DLD1 (cell line): ENCODE measurements around the gene MYH9.

Experiments used
- in situ Hi-C: cut with HindIII; loops from 2 replicates; pipeline ENCODE4 v1.10.0; 2017; ENCODE audit warnings: low sequenced_read_pairs

The MYH9 gene

DNA sequence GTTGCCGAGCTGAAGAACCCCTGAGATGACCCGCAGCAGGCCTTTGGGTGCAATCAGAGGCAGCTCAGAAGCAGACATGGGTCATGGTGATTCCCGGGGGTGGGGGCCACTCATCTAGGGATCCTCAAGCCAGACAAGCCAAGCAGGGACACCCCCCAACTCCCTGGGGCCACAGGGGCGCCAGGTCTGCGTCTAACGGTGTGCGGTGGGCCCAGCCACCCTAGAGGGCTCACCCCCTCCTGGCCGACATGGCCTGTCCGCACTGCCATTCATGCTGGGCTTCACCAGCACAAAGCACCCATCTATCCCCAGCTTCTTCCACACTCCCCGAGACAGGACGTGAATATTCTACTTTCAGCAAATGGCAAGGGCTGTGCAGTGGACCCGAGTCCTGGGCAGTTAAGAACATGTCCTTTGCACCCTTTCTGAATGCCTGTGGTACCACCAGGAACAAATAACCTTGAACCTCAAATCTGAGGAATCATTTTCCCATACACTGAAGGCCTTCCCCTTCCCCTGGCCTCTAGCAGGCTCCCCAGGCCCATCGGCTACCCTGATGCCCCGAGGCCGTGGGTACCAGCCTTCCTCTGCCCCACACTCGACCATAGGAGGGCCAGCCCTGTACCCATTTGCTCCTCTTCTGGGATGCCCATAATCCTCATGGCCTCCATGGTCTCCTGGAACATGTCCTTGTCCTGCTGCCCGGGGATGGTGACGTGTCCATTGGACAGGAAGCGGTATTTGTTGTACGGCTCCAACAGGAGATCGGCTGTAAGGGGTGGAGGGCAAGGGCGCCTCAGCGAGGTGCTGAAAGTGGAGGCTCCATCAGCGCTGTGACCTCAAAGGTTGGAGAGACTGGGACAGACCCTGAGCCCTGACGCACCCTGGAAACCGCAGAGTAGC, 67.9 kb downstream of the MYH9 start:
- in situ Hi-C loops, result no loop called here

DNA sequence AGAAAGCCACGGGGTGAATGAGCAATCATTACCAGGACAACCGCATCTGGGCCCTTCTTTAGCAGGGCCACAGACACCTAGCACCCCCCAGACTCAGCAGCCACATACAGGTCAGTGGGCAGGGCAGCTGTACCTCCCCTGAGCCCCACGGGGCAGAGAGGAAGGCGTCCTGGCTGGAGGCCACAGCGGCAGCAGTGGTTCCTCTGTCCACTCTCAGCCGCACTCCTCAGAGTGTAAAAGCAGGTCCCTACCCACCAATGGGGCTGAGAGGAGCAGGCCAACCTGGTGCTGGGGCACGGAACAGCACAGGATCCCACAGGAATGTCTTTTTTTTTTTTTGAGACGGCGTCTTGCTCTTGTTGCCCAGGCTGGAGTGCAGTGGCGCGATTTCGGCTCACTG, 69.3 kb downstream of the MYH9 start:
- in situ Hi-C loops, result no loop called here

DNA sequence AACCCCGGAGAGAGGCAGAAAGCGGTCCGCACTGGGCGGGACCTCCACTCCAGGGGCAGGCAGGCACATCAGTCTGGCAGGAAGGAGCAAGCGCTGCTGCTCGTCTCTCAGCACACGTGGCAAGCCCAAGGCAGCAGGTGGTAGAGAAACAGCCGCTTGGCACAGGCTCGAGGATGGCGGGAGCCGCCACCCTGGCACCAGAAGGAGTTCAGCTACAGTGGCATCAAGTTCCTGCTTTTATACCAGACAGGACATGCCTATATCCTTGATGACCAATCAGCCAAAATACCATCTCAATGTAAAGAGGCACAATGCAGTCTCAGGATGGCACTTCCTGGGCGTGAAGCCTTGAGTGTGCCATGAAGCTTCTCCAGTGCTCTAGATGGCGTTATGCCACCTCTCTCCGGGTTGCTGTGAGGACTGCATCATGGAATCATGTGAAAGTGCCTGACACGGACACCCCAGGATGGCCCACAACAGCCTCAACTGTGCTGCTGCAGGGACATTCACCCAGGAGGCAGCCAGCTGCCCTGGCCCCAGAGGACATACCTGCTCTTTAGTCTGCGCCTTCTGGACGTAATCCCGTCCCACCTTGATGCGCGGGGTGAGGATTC, 70.0 kb downstream of the MYH9 start:
- in situ Hi-C loops, result no loop called here

DNA sequence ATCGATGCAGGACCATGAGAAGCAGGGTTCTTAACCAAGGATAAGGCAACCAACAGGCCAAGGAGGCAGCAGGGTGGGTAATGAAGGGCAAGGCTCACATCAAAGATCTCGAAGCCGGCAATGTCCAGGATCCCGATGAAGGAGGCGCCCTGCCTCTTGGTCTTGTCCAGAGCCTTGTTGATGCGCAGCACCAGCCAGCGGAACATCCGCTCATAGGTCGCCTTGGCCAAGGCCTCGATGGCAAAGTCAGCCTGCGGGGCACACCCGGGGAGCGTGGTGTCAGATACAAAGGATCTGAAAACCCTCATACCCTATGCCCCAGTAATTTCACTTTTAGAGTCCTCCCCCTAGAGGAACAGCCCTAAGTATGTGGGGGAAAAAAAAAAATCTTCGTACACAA, 71.3 kb downstream of the MYH9 start:
- in situ Hi-C loops, result no loop called here

DNA sequence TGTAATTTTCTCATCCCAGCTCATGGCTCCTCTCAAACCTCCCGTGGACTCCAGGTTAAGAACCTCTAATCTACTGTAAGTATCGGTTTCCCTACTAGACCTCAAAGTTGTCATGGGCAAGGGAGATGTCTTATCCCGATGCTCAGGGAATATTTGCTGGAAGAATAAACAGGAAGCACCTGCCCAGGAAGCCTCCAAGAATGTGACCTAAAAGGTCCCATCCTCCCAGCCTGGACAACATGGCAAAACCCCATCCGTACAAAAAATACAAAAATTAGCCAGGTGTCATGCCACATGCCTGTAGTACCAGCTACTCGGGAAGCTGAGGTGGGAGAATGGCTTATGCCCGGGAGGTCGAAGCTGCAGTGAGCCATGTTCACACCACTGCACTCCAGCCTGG, 72.4 kb downstream of the MYH9 start:
- in situ Hi-C loops, result no loop called here

DNA sequence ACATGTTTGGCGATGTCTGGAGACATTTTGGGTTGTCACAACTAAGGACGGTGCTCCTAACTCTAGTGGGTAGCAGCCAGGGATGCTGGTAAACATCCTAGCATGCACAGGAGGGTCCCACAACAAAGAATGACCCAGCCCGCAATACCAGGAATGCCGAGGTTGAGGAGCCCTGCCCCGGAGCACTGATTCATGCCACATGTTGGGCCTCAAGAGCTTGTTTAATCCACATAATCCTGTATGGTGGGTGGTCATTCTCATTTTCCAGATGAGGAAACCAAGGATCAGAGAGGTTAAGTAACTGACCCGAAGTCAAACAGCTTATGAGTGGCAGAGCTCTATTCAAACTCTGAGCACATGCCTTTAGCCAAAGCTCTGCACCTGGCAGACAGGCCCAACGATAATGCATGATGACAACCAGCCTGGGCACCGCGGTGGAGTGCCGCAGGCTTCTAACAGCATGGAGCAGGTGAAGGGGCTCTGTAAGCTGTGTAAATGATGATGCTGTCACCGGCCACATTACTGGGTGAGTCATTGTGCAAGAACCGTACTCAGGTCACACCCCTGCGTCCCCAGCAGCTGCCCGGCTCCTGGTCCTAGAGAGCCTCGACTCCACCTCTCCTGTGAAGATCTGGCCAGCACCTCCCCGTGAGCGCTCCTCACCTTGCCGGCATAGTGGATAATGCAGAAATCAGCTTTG, 76.2 kb downstream of the MYH9 start:
- in situ Hi-C loops, result no loop called here

DNA sequence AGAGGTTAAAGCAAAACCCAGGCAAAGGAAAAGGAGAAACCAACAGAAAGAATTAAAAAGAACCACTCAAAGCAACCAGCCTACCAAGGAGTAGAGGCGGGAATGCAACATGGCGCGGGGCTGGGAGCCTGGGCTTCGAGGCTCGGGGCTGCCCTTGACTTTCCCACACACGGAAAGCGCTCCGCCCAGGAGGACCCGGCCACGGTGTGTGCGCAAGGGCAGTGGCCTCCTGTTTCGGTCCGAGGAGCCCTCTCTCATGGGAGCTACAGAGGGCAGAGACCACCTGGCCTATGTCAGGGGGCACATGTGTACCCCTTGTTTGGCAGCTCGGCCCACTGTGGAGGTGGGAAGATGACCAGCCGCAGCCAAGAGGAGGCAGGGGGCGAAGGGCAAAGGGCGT, 78.9 kb downstream of the MYH9 start:
- in situ Hi-C loops, result no loop called here

DNA sequence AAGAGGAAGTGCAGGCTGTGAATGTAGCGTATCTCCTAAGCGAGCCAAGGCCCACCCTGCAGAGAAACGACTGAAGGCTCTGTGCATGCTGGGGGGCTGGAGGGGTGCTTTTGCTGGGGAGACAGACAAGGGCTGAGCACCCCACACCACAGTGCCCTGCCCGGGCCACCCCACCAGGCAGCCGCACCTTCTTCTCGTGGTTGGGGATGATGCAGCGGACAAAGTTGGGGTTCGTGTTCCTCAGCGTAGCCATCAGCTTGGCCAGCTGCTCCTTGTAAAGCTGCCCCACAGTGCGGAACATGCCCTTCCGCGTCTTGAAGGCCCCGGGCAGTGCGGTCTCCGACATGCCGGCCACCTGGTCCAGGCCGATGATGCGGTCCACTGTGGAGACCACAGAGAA, 81.5 kb downstream of the MYH9 start:
- in situ Hi-C loops, result no loop called here

DNA sequence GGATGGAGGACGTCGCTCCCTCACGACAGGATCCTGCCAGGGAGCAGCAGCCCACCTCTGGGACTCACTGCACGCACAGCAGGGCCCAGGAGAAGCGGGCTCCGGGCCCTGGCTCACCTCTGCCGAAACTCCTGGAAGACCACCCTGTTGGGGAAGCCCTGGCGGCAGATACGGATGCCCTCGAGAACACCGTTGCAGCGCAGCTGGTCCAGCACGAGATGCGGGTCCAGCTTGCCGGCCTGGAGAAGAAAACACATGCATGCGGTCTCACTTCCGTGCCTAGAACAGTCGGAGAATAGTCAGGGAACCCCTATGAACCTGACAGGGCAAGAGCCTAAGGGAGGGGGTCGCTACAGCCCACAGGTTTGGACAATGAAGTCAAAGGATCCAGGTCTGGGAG, 82.0 kb downstream of the MYH9 start:
- in situ Hi-C loops, result no loop called here

DNA sequence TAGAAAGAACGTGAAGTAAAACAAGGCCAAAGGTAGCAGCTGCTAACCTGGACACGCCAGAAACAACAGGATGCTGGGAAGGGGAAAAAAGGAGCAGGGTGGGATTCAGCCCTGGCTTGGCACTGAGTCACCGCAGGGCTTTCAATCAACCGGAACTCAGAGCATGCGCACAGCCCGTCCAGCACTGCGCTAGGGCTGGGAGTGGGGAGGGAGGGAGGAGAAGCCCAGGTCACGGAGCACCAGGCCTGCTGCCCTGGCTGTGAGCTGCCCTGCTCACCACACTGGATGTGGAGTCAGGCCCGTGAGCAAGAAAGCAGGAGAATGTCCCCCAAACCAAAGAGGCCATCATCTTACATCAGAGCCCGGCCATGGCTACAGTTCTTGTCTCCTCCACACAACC, 83.3 kb downstream of the MYH9 start:
- in situ Hi-C loops, result no loop called here

DNA sequence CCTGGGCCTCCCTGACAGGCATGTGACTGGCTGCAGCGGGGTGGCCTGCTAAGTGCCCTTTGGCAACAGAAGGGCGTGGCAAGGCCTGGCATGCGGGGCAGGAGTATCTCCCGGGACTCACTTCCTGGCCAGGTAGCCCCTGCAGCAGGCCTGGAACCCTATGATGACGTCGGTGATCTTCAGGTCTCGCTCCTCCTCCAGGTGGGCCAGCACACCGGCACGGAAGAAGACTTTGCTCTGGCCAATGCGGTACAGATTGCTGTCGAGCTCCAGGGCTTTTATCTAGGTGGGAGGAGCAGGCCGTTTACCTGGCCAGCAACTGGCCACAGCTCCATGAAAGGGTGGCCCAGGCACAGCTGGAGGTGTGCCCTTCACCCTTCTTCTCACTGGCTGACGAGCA, 83.9 kb downstream of the MYH9 start:
- in situ Hi-C loops, result no loop called here

DNA sequence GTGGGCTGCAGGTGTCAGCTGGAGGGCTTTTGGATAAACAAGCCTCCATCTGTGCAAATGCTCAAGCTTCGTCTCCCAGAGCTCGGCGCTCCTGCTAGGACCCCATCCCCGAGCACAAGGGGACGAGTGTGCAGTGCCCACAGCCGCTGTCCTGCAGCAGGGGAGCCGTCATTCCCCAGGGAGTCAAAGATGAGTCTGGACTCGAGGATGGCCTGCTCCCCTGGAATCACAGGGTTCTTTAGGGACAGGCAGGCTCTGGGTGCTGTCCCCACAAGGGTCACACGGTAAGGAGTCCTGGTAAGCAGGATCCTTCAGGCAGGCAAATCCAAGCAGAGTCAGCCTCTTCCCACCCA, 84.7 kb downstream of the MYH9 start:
- in situ Hi-C loops, result no loop called here

DNA sequence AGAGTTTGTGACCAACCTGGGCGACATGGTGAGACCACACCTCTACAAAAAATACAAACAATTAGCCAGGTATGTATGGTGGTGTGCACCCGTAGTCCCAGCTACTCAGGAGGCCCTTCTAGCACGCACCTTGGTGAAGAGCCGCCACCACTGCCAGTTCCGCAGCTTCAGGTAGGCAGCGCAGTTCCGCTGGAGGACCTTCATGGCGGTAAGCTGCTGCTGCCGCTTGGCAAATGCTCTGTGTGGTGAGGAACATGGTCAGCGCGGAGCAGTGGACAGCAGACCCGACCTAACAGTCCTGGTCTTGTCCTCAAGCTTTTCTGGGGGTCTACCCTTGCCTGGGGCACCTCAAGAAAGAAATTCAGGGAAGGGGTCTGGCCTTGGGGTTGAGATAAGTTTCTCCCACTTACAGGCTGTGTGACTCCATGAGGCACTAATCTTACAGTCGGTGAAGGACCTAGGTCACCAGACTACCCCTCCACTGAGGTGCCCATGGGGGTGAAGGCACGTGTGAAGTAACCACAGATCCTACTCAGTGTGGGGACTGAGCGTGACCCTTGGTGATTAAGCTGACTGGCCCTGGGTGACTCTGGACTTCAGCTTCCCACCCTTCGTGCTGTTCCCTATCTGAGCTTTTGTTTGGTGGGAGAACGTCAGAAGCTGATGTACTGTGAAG, 85.2 kb downstream of the MYH9 start:
- in situ Hi-C loops, result no loop called here

DNA sequence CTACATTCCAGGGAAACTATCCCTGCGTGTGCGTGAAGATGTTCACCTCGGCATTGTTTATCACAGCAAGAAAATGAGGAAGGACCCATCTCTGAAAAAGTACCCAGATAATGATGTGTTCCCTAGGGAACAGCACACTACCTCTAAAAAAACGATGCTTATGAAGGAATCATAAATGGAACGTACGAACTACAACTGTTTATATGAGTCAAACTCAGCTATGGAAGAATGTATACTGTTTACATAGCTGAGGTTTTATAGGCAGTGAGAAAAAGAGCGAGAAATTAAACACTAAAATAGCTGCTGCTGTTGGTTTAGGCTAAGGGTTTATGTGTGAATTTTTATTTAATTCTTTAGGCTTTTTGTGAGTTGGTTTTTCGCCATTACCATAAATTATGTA, 85.9 kb downstream of the MYH9 start:
- in situ Hi-C loops, result no loop called here

DNA sequence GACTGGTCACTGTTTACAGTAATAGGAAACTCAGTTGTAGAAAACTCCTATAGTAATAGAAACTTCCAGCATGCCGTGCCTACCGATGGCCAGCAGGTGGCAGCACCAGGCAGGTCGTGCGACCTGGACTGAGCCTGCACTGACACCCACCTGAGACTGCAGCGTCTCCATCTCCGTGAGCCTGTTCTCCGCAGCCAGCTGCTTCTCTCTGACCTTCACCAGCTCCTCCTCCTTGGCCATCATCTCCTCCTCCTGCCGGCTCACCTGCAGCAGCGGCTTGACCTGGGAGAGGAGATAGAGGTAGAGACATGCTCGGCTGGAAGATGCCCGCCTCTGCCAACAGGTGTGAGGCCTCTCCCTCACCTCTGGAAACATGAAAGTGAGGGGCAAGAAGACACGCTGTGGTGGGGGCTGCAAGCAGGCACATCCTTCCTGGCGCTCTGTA, 86.4 kb downstream of the MYH9 start:
- in situ Hi-C loops, result no loop called here

DNA sequence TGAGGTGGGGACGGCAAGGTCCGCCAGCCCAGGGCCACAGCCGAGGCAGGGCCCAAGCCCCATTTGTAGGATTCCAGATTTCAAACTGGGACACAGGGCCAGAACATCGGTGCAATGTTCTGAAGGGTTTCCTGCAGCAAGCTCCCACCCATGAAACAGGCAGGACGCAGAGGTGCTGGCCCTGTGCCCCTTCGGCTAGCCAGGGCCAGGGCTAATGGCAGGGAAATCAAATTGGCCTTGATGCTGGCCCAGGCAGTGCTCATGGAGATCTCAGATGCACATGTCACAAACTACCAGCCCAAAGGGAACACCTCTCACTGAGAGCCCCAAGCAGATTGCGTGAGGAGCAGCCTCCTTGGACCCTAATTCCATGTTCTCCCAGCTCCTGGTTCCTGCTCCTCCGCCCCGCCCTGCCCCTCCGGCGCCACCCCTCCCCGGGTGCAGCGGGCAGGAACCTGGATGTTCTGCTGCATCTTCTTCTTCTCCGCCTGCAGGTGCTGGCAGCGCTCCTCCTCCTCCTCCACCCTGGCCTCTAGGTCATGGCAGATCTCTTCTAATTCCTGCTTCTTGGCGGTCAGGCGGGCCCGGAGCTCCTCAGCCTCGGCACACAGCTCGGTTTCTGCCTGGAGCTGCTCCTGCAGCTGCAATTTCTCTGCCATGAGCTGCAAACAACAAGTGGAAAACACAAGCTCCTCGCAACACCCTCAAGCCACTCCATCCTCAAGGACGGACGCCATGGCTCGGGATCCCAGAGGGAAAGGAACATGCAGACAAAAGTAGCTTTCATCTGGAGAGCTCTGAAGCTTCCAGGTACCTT, 87.2 kb downstream of the MYH9 start:
- in situ Hi-C loops, result no loop called here

DNA sequence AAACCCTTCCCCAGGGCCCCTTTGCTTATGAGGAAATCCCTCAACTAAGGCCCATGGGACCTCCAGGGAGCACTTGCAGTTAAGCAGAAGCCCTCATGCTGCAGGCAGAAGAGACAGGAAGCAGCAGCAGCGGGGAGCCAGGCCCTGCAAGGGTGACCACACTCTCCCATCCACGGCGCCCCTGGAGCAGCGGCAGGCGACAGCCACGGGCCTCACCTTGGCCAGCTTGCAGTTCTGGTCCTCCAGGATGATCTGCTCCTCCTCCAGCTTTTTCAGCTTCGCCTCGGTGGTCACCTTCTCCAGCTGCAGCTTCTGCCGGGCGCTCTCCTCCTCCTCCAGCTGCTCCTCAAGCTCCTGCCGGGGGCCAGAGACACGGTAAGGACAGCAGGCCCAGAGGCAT, 87.9 kb downstream of the MYH9 start:
- in situ Hi-C loops, result no loop called here

DNA sequence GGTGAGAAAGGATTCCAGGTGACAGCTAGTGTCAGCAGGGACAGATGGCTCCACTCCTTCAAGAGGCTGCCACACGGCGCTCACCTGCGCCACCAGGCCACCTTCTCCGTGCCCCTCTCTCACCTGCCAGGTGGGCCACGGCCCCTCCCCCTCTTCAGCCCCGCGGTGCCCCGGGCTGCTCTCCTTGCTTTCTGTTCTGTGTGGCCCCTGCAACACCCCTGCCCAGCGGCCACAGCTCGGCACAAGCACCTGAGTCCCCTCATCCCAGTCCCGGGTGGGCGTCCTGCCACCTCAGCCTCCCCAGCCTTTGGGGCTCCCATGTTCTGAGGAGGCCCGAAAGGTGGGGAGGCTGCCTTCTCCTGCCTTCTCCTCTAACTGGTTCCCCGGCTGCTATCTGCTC, 88.5 kb downstream of the MYH9 start:
- in situ Hi-C loops, result no loop called here

DNA sequence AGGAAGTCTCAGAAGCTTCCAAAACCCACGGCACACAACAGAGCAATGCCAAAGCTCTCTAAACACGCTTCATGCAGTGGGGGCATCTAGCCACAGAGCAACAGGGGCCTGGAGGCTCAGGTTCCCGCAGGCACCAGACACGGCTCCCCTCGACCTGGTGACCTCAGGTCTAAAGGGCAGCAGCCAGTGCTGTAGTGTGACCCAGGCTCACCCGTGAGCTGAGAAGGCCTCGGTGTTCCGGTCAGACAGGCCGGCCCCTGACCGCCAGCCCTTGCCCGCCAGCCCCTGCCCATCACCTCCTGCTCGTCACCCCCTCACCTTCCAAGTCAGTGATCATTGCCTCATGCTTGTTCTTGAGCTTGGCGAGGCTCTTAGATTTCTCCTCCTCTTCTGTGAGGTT, 89.2 kb downstream of the MYH9 start:
- in situ Hi-C loops, result no loop called here

DNA sequence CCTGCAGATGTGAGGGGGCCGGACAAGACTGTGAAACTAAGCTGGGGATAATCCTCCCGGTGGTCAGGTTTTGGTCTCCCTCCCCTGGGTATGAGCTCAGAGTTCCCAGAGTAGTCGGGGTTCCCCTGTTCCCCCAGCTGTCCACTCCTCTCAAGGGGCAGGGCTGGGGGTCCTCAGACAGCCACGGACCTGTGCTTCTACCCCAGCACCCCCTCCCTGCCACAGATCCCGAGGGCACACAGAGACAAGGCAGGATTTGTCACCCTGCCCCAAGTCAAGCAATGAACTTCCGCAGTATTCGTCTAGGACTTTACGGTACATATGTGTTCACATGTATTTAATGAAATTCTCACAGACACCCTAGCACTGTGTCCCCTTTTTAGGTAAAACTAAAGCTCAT, 89.6 kb downstream of the MYH9 start:
- in situ Hi-C loops, result no loop called here

DNA sequence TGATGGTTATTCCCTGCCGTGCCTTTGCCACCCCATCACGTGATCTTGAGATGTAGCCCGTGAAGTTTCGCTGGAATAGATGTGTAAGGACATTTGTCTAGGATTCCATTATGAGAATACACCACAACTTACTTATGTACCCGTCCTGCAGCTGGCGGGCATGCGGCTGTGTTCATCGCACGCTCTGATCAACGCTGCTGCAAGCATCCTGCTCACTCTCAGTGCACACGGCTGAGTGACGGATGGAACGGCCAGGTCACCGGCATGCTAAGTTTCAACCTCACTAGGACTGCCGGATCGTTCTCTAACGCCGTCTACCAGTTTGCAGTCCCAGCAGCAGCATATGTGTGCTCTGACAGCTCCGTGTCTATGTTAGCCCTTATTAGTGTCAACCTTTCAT, 90.2 kb downstream of the MYH9 start:
- in situ Hi-C loops, result no loop called here
